GF-D8 (cell line): ENCODE measurements around the gene NFIX.

Experiments
- DNase-seq: peaks from one replicate; lab custom pipeline; 2025; lab: John Stamatoyannopoulos, UW

NFIX gene

GRCh38 chr19:12990431-12990830 is 4.8 kb upstream of the NFIX start:
- DNase-seq, result no peak

GRCh38 chr19:12990853-12991252 is 4.4 kb upstream of the NFIX start:
- no peak for DNase-seq

GRCh38 chr19:12991296-12991695 is 4.0 kb upstream of the NFIX start:
- DNase-seq, result no peak

- DNase-seq, result no peak
Observed at GRCh38 chr19:12992729-12993128, 2.5 kb upstream of the NFIX start.

- no peak for DNase-seq
Observed at GRCh38 chr19:12993562-12993961, 1.7 kb upstream of the NFIX start.

GRCh38 chr19:12995596-12996405 is 526 bp downstream of the NFIX start:
- no peak for DNase-seq

- DNase-seq, result peak; percentile 12
Observed at GRCh38 chr19:12996406-12997094, 1.3 kb downstream of the NFIX start.

- no peak for DNase-seq
Observed at GRCh38 chr19:12997179-12997966, 2.1 kb downstream of the NFIX start.

- no peak for DNase-seq
Observed at GRCh38 chr19:12997967-12998940, 3.0 kb downstream of the NFIX start.

GRCh38 chr19:13001166-13001501 is 5.9 kb downstream of the NFIX start:
- DNase-seq, result no peak

- DNase-seq, result no peak
Observed at GRCh38 chr19:13001502-13002165, 6.4 kb downstream of the NFIX start.

GRCh38 chr19:13002166-13002898 is 7.1 kb downstream of the NFIX start:
- DNase-seq, result no peak

- no peak for DNase-seq
Observed at GRCh38 chr19:13003081-13003480, 7.8 kb downstream of the NFIX start.

- no peak for DNase-seq
Observed at GRCh38 chr19:13004273-13004672, 9.0 kb downstream of the NFIX start.

GRCh38 chr19:13005253-13005652 is 10.0 kb downstream of the NFIX start:
- DNase-seq, result no peak

GRCh38 chr19:13005861-13006370 is 10.6 kb downstream of the NFIX start:
- DNase-seq, result no peak

- no peak for DNase-seq
Observed at GRCh38 chr19:13006431-13007281, 11.4 kb downstream of the NFIX start.

GRCh38 chr19:13007292-13008045 is 12.2 kb downstream of the NFIX start:
- DNase-seq, result no peak
